SJSA1 (cell line): ENCODE measurements around the gene KRTAP5-8. TPM values are rescaled to one million over a fixed set of nuclear protein-coding genes. Genes with fewer than 3 reads are reported as not detected.
"Not testable (repeated sequence)": the region's sequence is repeated elsewhere in the genome, so short reads cannot be mapped to it uniquely, and the experiment has no call there.

Experiments
- DNase-seq, 2 experiments: peaks; one replicate each; pipeline ENCODE4 v3.0.0-alpha.2; 2015 to 2020; ENCODE audit warnings: low spot score in 2 of 2, low read depth in 1 of 2
- H3K27ac ChIP-seq: fragments of 250-450 bp; sonication (Bioruptor Pico); 2 replicates; pipeline ENCODE4 v1.5.1; 2020; ENCODE audit warnings: mild to moderate bottlenecking, moderate library complexity
- H3K27me3 ChIP-seq: fragments of 250-450 bp; sonication (Bioruptor Pico); replicated peaks from 2 replicates; pipeline ENCODE4 v1.5.1; 2020; ENCODE audit warnings: mild to moderate bottlenecking, moderate library complexity
- H3K36me3 ChIP-seq: fragments of 250-450 bp; sonication (Bioruptor Pico); 2 replicates; pipeline ENCODE4 v1.5.1; 2020; ENCODE audit warnings: mild to moderate bottlenecking
- H3K4me1 ChIP-seq: fragments of 250-450 bp; sonication (Bioruptor Pico); replicated peaks from 2 replicates; pipeline ENCODE4 v1.6.1; 2021; ENCODE audit warnings: mild to moderate bottlenecking
- H3K4me3 ChIP-seq: fragments of 250-450 bp; sonication (Bioruptor Pico); 2 replicates; pipeline ENCODE4 v1.5.1; 2020; ENCODE audit warnings: mild to moderate bottlenecking
- H3K9me3 ChIP-seq: fragments of 250-450 bp; sonication (Bioruptor Pico); replicated peaks from 2 replicates; pipeline ENCODE4 v1.5.1; 2020; ENCODE audit warnings: mild to moderate bottlenecking
- total RNA-seq: library from RNA; depleted of rRNA; stranded (reverse); fragments of >200 nt; shearing (Covaris generic); gene quantifications from 2 replicates; pipeline ENCODE4 v1.2.3, GENCODE V29; 2014; rRNA removed

KRTAP5-8 gene
- total RNA-seq, 1 experiment from 2014 or later, result not detected

DNA sequence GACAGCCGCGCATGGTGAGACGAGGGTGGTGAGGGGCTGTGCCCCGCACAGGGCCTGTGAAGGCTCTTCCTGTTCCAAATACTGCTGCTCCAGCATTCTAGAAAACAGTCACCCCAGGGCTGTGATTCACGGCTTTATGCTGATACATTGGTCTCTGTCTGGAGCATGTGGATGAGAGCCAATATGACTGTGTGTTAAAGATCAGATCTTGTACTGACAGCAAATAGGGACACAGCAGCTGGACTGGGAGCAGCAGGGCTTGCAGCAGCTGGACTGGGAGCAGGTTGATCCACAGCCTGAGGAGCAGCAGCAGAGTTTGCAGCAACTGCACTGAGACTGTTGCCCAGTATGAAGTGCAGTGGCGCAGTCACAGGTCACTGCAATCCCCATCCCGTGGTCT lies 41.7 kb downstream of the KRTAP5-8 start:
- H3K36me3 ChIP-seq, H3K4me3 ChIP-seq, H3K4me1 ChIP-seq, DNase-seq, H3K27ac ChIP-seq, H3K9me3 ChIP-seq, H3K27me3 ChIP-seq: not testable (repeated sequence)

DNA sequence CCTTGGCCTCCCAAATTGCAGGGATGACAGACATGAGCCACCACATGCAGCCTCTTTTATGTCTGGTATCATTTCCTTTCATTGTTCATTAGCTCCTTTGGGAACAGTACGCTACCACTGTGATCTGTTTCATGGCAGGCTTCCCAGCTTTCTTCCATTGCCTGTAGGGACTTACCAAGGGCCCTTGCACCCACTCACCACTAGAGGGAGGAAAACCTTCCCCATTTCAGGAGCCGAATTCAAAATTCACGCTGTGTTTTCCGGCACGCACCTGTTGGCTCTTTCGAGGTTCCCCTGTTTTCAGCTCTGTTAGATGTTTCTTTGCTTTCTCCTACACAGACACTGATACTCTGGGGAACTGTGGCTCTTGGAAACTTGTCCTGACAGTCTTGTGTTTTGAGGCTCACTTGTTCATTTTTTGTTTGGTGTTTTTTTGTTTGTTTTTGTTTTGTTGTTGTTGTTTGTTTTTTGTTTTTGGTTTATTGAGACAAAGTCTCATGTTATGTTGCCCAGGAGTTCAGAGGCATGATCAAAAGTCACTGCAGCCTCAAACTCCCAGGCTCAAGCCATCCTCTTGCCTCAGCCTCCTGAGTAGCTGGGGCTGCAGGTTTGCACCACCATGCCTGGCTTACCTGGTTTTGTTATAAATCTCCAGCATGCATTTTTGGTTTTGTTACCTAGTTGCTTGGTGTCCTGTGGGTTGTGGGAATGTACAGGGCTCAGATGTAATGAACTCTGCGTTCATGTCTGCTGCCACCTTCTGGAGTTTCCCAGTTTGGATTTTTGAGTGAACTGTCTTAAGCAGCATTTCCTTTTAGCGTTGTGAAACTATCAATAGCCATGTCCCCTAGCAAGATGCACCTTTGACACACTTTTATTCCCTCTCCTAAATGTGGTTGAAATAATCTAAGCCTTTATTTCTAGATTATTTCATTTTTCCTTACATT lies 42.5 kb downstream of the KRTAP5-8 start:
- Histone ChIP-seq H3K9me3 (no peaks in the 10 kb centered on the region), H3K4me3 (no peak overlapping the region), H3K4me1 (no peaks in the 10 kb centered on the region), H3K36me3 (no peaks in the 10 kb centered on the region), H3K27ac (no peak overlapping the region), H3K27me3 (no peaks in the 10 kb centered on the region)
- peak; percentile 16 to 42 for DNase-seq

DNA sequence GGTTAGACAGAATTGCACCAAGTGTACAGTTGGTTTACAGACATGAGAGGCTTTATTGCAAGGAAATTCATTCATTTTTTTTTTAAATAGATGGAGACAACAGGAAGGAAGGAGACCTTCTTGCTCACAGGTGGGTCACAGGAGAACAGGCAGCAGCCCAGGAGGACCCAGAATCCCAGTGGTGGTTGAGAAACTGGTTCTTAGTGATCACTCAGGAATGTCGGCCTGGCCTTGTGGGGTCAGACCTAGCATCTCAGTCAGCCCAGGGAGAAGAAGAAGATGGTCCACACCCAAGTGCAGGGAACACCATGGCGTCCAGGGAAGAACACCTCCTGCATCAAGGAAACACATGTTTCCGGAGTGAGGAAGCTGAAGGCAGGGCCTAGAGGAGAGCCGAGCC lies 44.0 kb downstream of the KRTAP5-8 start:
- no peaks in the 10 kb centered on the region for H3K4me1 ChIP-seq
- H3K4me3 ChIP-seq, result no peak overlapping the region
- no peaks in the 10 kb centered on the region for H3K36me3 ChIP-seq
- no peak for DNase-seq
- no peak overlapping the region for H3K27ac ChIP-seq
- H3K9me3 ChIP-seq, result no peaks in the 10 kb centered on the region
- no peaks in the 10 kb centered on the region for H3K27me3 ChIP-seq

DNA sequence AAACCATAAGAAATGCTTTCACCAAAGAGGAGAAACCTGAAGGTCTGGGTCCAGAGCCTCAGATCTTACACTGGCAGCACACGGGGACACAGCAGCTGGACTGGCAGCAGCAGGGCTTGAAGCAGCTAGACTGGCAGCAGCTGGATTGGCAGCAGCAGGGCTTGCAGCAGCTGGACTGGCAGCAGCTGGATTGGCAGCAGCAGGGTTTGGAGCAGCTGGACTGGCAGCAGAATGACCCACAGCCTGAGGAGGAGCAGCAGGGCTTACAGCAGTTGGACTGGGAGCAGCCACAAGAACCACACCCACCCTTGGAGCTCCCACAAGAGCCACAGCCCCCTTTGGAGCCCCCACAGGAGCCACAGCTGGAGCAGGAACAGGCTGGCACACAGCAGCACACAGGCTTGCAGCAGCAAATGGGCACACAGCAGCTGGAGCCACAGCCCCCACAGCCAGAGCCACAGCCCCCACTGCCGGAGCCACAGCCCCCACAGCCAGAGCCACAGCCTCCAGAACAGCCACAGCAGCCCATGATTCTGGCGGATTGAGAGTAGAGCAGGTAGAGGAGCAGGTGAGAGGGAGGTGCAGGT lies 44.6 kb downstream of the KRTAP5-8 start, which contains the start of gene KRTAP5-11:
KRTAP5-11 (minus strand) TSS at position 567 of the 587 bp plus-strand sequence; CDS start at position 529, 38 bp downstream.
- Histone ChIP-seq H3K27me3 (no peaks in the 10 kb centered on the region), H3K4me3 (no peak within 1 kb of the TSS), H3K36me3 (no peaks in the 10 kb centered on the region), H3K27ac (no peak within 1 kb of the TSS), H3K4me1 (no peaks in the 10 kb centered on the region), H3K9me3 (no peaks in the 10 kb centered on the region)
- DNase-seq, result no peak

DNA sequence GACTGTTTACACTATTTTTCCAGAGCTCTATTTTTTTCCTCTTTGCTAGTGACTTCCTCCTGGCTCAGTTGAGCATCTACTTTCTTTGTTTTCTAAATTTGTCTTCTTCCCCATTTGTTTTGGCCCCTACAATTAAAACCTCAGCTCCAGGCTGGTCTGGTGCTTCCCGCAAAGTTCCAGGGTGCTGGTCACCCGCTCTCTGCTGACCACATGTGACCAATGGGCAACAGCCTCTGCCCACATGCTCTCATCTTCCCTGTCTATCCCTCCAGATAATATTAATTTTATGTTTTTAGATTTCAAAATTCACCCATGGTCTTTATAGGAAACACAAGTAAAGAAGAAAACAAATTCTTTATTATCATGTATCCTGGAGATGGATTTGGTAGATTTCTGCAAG lies 45.1 kb downstream of the KRTAP5-8 start:
- H3K27ac ChIP-seq, H3K4me1 ChIP-seq, H3K9me3 ChIP-seq, DNase-seq, H3K36me3 ChIP-seq, H3K27me3 ChIP-seq, H3K4me3 ChIP-seq: not testable (repeated sequence)

DNA sequence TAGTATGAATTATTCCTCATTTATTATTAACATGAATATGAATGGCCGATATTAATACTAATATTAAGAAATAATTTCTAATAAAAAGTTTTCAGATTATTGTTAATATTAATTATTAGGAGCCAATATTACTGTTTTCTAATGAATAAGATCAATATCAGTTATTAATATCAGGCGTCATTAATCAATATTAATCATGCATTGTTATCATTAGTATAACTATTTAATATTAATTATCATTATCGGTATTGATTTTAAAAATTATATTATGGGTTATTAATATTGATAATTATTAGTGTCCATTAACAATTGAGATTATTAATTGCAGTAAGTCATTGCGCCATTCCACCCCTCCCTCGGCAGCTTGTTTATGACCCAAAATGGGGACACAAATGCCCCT lies 47.8 kb downstream of the KRTAP5-8 start:
- not testable (repeated sequence) for H3K27me3 ChIP-seq, H3K4me3 ChIP-seq, H3K9me3 ChIP-seq, H3K36me3 ChIP-seq, DNase-seq, H3K4me1 ChIP-seq, H3K27ac ChIP-seq

DNA sequence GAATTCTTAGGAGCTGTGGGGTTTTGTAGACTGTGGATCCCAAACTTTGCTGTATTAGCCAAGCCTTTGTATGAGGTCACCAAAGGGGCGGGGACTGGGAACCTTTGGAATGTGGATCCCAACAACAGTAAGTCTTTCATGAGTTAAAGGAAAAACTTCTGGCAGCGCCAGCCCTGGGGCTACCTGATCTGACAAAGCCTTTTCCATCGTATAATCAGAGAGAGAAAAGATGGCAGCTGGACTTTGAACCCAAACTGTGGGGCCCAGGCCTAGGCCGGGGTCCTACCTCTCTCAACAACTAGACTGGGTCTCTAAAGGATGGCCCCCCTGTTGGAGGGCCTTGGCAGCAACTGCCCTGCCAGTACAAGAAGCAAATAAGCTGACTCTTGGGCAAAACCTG lies 50.5 kb downstream of the KRTAP5-8 start:
- not testable (repeated sequence) for DNase-seq, H3K4me1 ChIP-seq, H3K4me3 ChIP-seq, H3K36me3 ChIP-seq, H3K27me3 ChIP-seq, H3K27ac ChIP-seq, H3K9me3 ChIP-seq

Other genes with a start within 250 kb of the KRTAP5-8 start
- 9.2 and 15.4 TPM in 2 replicates for gene DHCR7, start 89.6 kb upstream of the KRTAP5-8 start, total RNA-seq
- gene NADSYN1, start 84.8 kb upstream of the KRTAP5-8 start, total RNA-seq, result 21.8 and 26.1 TPM in 2 replicates
- gene KRTAP5-7, start 10.8 kb upstream of the KRTAP5-8 start, total RNA-seq, result not detected in 2 replicates
- gene KRTAP5-9, start 10.4 kb downstream of the KRTAP5-8 start, total RNA-seq, result not detected in 2 replicates
- not detected in 2 replicates for gene KRTAP5-10, start 27.5 kb downstream of the KRTAP5-8 start, total RNA-seq
- gene KRTAP5-11, start 44.9 kb downstream of the KRTAP5-8 start, total RNA-seq, result not detected in 2 replicates